Stomach smooth muscle (tissue), 2 donors: ENCODE data around the gene ARID3A.
A peak's percentile ranks its signal among the peaks of the same experiment; 100 is the strongest.

Source experiments
- H3K27ac ChIP-seq: one replicate; pipeline ENCODE4 v1.7.0; 2013; ENCODE audit warnings: mild to moderate bottlenecking, low read length, inconsistent platforms
- H3K27me3 ChIP-seq, 2 donors: one replicate each; pipeline ENCODE4 v1.7.0; 2013; ENCODE audit warnings: low read length in 2 of 2; ENCODE audit not compliant: insufficient read depth in 2 of 2, control insufficient read depth in 1 of 2
- H3K36me3 ChIP-seq, 2 donors: one replicate each; pipeline ENCODE4 v1.7.0; 2013; ENCODE audit warnings: low read length in 2 of 2; ENCODE audit not compliant: control insufficient read depth in 2 of 2, insufficient read depth in 2 of 2
- H3K4me1 ChIP-seq: one replicate; pipeline ENCODE4 v1.7.0; 2013; ENCODE audit warnings: low read length; ENCODE audit not compliant: control insufficient read depth, insufficient read depth
- H3K4me3 ChIP-seq, 2 donors: one replicate each; pipeline ENCODE4 v1.7.0; 2013; ENCODE audit warnings: low read length in 2 of 2
- H3K9ac ChIP-seq, 2 donors: one replicate each; pipeline ENCODE4 v1.7.0; 2013; ENCODE audit warnings: low read length in 2 of 2, mild to moderate bottlenecking in 1 of 2
- H3K9me3 ChIP-seq, 2 donors: one replicate each; pipeline ENCODE4 v1.7.0; 2013; ENCODE audit warnings: low read length in 2 of 2; ENCODE audit not compliant: control insufficient read depth in 2 of 2
- donor health status: healthy.
- donor health status: Pancreatic carcinoma.

ARID3A gene

GRCh38 chr19:913080-913748 lies 12.6 kb upstream of the ARID3A start, which contains the start of gene R3HDM4:
TSS of gene R3HDM4 (minus strand) at chr19:913219. CDS start at chr19:913157, 62 bp downstream.
- Histone ChIP-seq H3K4me3 (peak within 1 kb of the TSS; percentile 72 to 82), H3K4me1 (peaks cover 17% of the 10 kb centered on the region), H3K27ac (peak within 1 kb of the TSS; percentile 64), H3K36me3 (no peaks in the 10 kb centered on the region), H3K27me3 (peaks cover 5 to 15% of the 10 kb centered on the region in 2 donors), H3K9ac (peak within 1 kb of the TSS; percentile 81 to 84), H3K9me3 (no peaks in the 10 kb centered on the region)

- H3K4me3 ChIP-seq: peak overlapping the region in 1 of 2 donors; percentile 19
- H3K27me3 ChIP-seq: peaks cover 18 to 45% of the 10 kb centered on the region in 2 donors
- peaks cover 34% of the 10 kb centered on the region for H3K4me1 ChIP-seq
- no peaks in the 10 kb centered on the region for H3K36me3 ChIP-seq
- H3K9ac ChIP-seq: no peak overlapping the region
- H3K27ac ChIP-seq: no peak overlapping the region
- H3K9me3 ChIP-seq: no peaks in the 10 kb centered on the region
These were observed 9.1 kb upstream of the ARID3A start for GRCh38 chr19:916645-917322.

GRCh38 chr19:917323-918151 lies 8.3 kb upstream of the ARID3A start, which contains the start of gene KISS1R:
TSS of gene KISS1R (plus strand) at chr19:917333. CDS start at chr19:917503, 170 bp downstream.
- H3K9ac ChIP-seq: no peak within 1 kb of the TSS
- H3K4me1 ChIP-seq: peaks cover 34% of the 10 kb centered on the region
- H3K9me3 ChIP-seq: no peaks in the 10 kb centered on the region
- H3K27me3 ChIP-seq: peaks cover 18 to 45% of the 10 kb centered on the region in 2 donors
- no peak within 1 kb of the TSS for H3K27ac ChIP-seq
- no peaks in the 10 kb centered on the region for H3K36me3 ChIP-seq
- peak within 1 kb of the TSS; percentile 19 to 64 for H3K4me3 ChIP-seq

- Histone ChIP-seq H3K27ac (no peak overlapping the region), H3K4me3 (no peak overlapping the region), H3K9me3 (no peaks in the 10 kb centered on the region), H3K9ac (no peak overlapping the region), H3K27me3 (peaks cover 18 to 45% of the 10 kb centered on the region in 2 donors), H3K4me1 (peaks cover 34% of the 10 kb centered on the region), H3K36me3 (no peaks in the 10 kb centered on the region)
These were observed 7.7 kb upstream of the ARID3A start for GRCh38 chr19:918152-918437.

- H3K4me3 ChIP-seq: no peak overlapping the region
- H3K4me1 ChIP-seq: peaks cover 31% of the 10 kb centered on the region
- peaks cover 18 to 45% of the 10 kb centered on the region in 2 donors for H3K27me3 ChIP-seq
- H3K9me3 ChIP-seq: no peaks in the 10 kb centered on the region
- no peak overlapping the region for H3K27ac ChIP-seq
- no peaks in the 10 kb centered on the region for H3K36me3 ChIP-seq
- H3K9ac ChIP-seq: no peak overlapping the region
These were observed 7.2 kb upstream of the ARID3A start for GRCh38 chr19:918481-919198.

GRCh38 chr19:919199-920050 lies 6.4 kb upstream of the ARID3A start:
- Histone ChIP-seq H3K4me3 (peak overlapping the region in 1 of 2 donors; percentile 3), H3K27me3 (peaks cover 18 to 45% of the 10 kb centered on the region in 2 donors), H3K27ac (no peak overlapping the region), H3K9ac (no peak overlapping the region), H3K9me3 (no peaks in the 10 kb centered on the region), H3K4me1 (peaks cover 29% of the 10 kb centered on the region), H3K36me3 (no peaks in the 10 kb centered on the region)

GRCh38 chr19:920051-920864 lies 5.6 kb upstream of the ARID3A start:
- H3K4me3 ChIP-seq: no peak overlapping the region
- no peaks in the 10 kb centered on the region for H3K9me3 ChIP-seq
- peaks cover 37% of the 10 kb centered on the region for H3K4me1 ChIP-seq
- H3K36me3 ChIP-seq: no peaks in the 10 kb centered on the region
- H3K27me3 ChIP-seq: peaks cover 18 to 45% of the 10 kb centered on the region in 2 donors
- no peak overlapping the region for H3K9ac ChIP-seq
- H3K27ac ChIP-seq: no peak overlapping the region

GRCh38 chr19:924553-925086 lies 1.2 kb upstream of the ARID3A start:
- Histone ChIP-seq H3K4me1 (peaks cover 36% of the 10 kb centered on the region), H3K27ac (no peak overlapping the region), H3K4me3 (peak overlapping the region; percentile 76 to 81), H3K9me3 (no peaks in the 10 kb centered on the region), H3K27me3 (peaks cover 7 to 18% of the 10 kb centered on the region in 2 donors), H3K9ac (peak overlapping the region; percentile 25 to 36), H3K36me3 (no peaks in the 10 kb centered on the region)

- Histone ChIP-seq H3K4me3 (peak overlapping the region; percentile 76 to 81), H3K27ac (peak overlapping the region; percentile 31), H3K36me3 (no peaks in the 10 kb centered on the region), H3K27me3 (peaks cover 6 to 13% of the 10 kb centered on the region in 2 donors), H3K4me1 (peaks cover 31% of the 10 kb centered on the region), H3K9ac (peak overlapping the region; percentile 25 to 36), H3K9me3 (no peaks in the 10 kb centered on the region)
These were observed 729 bp upstream of the ARID3A start for GRCh38 chr19:925087-925525.
